ENCODE data around the gene FUOM.
"Not testable (repeated sequence)": the region's sequence is repeated elsewhere in the genome, so short reads cannot be mapped to it uniquely, and the experiment has no call there.

FUOM gene

DNA sequence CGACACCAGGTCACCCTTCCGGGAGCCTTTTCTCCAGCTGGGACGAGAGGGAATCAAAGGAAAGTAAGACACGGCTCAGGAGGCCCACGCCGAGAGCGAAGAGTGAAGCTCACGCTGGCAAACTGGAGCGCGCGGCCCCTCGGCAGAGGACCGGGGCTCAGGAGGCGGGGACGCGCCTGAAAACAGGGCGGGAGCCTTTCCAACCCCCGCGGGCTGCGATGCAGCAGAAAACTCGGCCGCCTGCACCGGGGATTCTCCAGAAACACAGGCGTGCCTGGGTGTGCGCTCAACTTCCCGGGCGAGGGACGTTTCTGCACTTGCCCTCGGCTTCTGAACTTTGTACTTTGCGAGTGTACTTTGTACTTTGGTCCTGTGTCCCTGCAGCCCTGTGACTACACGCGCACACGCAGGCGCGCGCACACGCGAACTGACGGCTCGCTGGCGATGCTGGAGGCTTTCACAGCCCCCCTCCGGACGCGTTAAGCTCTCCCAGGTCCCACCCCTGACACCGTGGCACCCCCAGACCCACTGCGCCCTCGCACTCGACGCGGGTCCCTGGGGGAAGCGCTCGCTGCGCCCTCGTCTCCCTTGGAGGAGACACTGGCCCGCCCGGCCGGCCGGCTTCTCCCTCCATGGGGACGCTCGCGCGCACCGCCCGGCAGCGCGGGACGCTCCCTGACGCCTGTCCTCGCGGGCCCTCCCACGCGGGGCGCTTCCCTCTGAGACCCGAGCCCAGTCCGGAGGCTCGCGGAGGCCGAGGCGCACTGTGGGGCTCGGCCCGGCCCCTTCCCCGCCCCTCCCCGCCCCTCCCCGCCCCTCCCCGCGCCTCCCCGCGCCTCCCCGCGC lies 20.7 kb upstream of the FUOM start:
- peaks cover 5% of the 10 kb centered on the region for H3K27me3 Mint-ChIP-seq (ENCODE audit: low read depth)
- H3K27ac Mint-ChIP-seq: peak overlapping the region; percentile 23 to 61 (median 60)
- peak overlapping the region; percentile 84 to 88 (median 86) for H3K4me3 Mint-ChIP-seq

DNA sequence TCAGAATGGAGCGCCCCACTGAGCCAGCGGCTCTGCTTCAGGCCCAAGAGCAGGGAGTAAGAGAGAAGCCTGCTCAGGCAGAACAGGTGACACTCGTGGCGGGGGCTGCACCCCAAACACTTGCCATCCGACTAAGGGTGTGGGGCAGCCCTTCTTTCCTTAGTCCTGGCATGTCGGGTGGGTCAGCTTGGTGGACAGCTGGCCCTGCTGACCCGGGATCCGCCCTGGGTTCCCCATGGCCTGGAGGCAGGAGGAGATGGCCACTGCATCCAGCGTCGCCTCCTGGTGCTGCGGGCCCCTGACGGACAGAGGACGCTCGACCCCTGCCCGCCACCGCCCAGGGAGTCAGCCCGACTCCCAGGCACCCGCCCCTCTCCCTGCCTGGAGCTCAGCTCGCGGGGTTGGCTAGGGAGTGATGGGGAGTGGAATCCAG lies 20.0 kb upstream of the FUOM start:
- peaks cover 3% of the 10 kb centered on the region for H3K36me3 Mint-ChIP-seq (ENCODE audit: low read depth)
- H3K4me1 Mint-ChIP-seq: peaks cover 20% of the 10 kb centered on the region
- no peaks in the 10 kb centered on the region for H3K9me3 Mint-ChIP-seq
- TF ChIP-seq, protein P1, sequence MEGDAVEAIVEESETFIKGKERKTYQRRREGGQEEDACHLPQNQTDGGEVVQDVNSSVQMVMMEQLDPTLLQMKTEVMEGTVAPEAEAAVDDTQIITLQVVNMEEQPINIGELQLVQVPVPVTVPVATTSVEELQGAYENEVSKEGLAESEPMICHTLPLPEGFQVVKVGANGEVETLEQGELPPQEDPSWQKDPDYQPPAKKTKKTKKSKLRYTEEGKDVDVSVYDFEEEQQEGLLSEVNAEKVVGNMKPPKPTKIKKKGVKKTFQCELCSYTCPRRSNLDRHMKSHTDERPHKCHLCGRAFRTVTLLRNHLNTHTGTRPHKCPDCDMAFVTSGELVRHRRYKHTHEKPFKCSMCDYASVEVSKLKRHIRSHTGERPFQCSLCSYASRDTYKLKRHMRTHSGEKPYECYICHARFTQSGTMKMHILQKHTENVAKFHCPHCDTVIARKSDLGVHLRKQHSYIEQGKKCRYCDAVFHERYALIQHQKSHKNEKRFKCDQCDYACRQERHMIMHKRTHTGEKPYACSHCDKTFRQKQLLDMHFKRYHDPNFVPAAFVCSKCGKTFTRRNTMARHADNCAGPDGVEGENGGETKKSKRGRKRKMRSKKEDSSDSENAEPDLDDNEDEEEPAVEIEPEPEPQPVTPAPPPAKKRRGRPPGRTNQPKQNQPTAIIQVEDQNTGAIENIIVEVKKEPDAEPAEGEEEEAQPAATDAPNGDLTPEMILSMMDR (IDR thresholded peaks at IDR 0.05; ENCODE audit: unreplicated experiment in 3 of 3): no peak
- peaks cover 5% of the 10 kb centered on the region for H3K27me3 Mint-ChIP-seq (ENCODE audit: low read depth)
- H3K4me3 Mint-ChIP-seq: peak overlapping the region; percentile 84 to 88 (median 86)
- H3K27ac Mint-ChIP-seq: peak overlapping the region; percentile 23 to 61 (median 60)

More for the DNA sequence above, 20.7 kb upstream of the FUOM start:
- peaks cover 3% of the 10 kb centered on the region for H3K36me3 Mint-ChIP-seq (ENCODE audit: low read depth)
- no peaks in the 10 kb centered on the region for H3K9me3 Mint-ChIP-seq
- TF ChIP-seq, protein P1 (IDR thresholded peaks at IDR 0.05; ENCODE audit: unreplicated experiment in 3 of 3): no peak
- H3K4me1 Mint-ChIP-seq: peaks cover 20% of the 10 kb centered on the region

DNA sequence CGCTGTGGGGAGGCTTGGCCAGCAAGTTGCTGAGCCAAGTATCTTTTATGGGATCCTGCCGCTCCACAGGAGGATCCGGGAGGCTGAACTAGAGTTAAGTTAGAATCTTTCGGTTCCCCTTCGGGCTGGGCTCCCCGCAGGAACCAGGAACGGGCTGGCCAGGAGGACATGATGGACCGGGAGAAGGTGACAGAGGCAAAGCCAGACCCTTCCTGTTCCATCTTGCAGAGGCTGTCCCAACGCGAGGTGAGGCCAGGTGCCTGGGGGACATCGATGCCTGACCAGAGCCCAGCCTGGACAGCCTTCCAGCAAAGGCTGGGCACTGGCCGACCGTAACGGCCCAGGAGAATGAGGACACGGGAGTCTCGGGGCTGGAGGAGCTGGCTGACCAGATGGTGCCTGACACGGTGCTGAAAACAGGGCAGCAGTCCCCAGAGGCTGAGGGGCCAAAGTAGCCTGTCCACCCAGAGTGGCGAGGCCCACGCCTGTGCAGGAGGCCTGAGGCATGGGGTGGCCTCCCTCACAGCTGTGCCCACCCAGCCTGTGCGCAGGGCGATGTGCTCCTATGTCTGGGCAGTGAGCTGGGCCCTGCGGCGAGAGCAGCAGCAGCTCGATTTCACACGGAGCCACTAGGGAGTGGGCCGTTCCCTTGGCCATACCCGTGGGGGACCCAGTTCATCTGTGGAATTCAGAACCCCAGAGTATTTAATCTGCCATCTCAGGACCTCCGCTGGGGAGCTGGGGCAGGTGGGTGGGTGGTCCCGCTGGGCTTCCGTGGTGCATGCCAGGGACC lies 19.4 kb upstream of the FUOM start:
- Mint-ChIP-seq H3K4me3 (peak overlapping the region; percentile 69 to 73 (median 71)), H3K4me1 (peaks cover 20% of the 10 kb centered on the region)

DNA sequence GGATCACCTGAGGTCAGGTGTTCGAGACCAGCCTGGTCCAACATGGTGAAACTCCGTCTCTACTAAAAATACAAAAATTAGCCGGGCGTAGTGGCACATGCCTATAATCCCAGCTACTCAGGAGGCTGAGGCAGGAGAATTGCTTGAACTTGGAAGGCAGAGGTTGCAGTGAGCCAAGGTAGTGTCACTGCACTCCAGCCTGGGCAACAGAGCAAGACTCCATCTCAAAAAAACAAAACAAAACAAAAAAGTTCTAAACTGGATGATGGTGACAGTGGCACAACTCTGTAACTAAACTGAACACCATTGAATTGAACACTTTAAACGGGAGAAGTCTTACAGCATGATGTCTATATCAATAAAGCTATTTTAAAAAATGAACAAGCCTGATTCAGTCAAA lies 18.4 kb upstream of the FUOM start:
- Mint-ChIP-seq H3K4me3 (peak overlapping the region; percentile 65 to 71 (median 69)), H3K4me1 (peaks cover 20% of the 10 kb centered on the region), H3K27ac (peak overlapping the region in 1 of 3 experiments; percentile 54)
- not testable (repeated sequence) for H3K27me3 Mint-ChIP-seq (ENCODE audit: low read depth); H3K9me3 Mint-ChIP-seq; H3K36me3 Mint-ChIP-seq (ENCODE audit: low read depth)

More for the DNA sequence above, 19.4 kb upstream of the FUOM start:
- H3K27me3 Mint-ChIP-seq (ENCODE audit: low read depth): peaks cover 5% of the 10 kb centered on the region
- no peaks in the 10 kb centered on the region for H3K9me3 Mint-ChIP-seq
- TF ChIP-seq, protein P1 (IDR thresholded peaks at IDR 0.05; ENCODE audit: unreplicated experiment in 3 of 3): no peak
- no peak overlapping the region for H3K27ac Mint-ChIP-seq
- peaks cover 3% of the 10 kb centered on the region for H3K36me3 Mint-ChIP-seq (ENCODE audit: low read depth)

DNA sequence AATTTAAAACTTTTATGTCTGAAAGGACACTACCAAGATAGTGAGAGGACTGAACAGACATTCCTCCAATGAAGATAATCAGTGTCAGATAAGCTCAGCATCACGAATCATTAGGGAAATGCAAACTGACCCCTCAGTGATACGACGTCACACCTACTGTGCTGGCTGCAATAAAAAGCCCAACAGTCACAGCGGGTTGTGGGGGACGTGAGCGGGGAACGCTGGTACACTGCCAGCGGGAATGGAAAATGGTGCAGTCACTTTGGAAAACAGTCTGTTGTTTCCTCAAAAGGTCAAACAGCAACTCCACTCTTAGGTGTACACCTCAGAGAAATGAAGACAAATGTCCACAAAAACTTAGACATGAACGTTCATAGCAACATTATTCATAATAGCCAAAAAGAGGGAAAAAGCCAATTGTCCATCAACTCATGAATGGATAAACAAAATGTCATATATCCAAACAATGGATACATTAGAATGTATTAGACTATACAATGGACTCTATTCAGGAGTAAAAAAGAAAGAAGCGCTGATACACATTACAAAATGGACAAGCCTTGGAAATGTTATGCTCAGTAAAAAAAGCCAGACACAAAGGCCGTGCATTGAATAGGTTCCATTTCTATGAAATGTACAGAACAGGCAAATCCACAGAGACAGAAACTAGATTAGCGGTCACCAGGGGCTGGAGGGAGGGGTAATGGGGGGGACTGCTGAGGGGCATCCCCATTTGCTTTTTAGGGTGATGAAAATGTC lies 17.7 kb upstream of the FUOM start:
- Mint-ChIP-seq H3K27ac (peak overlapping the region; percentile 58 to 93 (median 72)), H3K27me3 (ENCODE audit: low read depth) (peaks cover 5% of the 10 kb centered on the region)

More for the DNA sequence above, 17.7 kb upstream of the FUOM start:
- Mint-ChIP-seq H3K4me3 (peak overlapping the region; percentile 42 to 80 (median 65)), H3K36me3 (ENCODE audit: low read depth) (peaks cover under 1% of the 10 kb centered on the region), H3K9me3 (no peaks in the 10 kb centered on the region), H3K4me1 (peaks cover 22% of the 10 kb centered on the region)
- TF ChIP-seq, protein P1 (IDR thresholded peaks at IDR 0.05; ENCODE audit: unreplicated experiment in 3 of 3): no peak
